Transverse colon (tissue), 4 donors: ENCODE results near the gene GTF2F2. TPM values are rescaled to one million over a fixed set of nuclear protein-coding genes. Genes with fewer than 3 reads are reported as not detected.

ENCODE experiments used
- DNase-seq: peaks from one replicate; pipeline ENCODE4 v3.0.0-alpha.2; 2019
- H3K27ac ChIP-seq, 4 donors: fragments of 200-600 bp; sonication (generic); 2 replicates each; pipeline ENCODE4 v1.5.1; 2016 to 2018; ENCODE audit warnings: inconsistent platforms in 4 of 4
- H3K27me3 ChIP-seq: fragments of 200-600 bp; sonication (generic); 2 replicates; pipeline ENCODE4 v1.5.1; 2017; ENCODE audit warnings: inconsistent platforms
- H3K36me3 ChIP-seq, 4 donors: fragments of 200-600 bp; sonication (generic); 2 replicates each; pipeline ENCODE4 v1.5.1; 2017 to 2019; ENCODE audit warnings: inconsistent platforms in 4 of 4
- H3K4me1 ChIP-seq, 4 donors: fragments of 200-600 bp; sonication (generic); 2 replicates each; pipeline ENCODE4 v1.5.1; 2017 to 2020; ENCODE audit warnings: inconsistent platforms in 4 of 4
- H3K4me3 ChIP-seq, 4 donors: fragments of 200-600 bp; sonication (generic); 1 replicate in 1 of 4; 2 replicates in 3 of 4; pipeline versions ENCODE4 v1.5.1 to v1.6.1; 2017 to 2019; ENCODE audit warnings: inconsistent platforms in 4 of 4
- H3K9me3 ChIP-seq, 2 donors: fragments of 200-600 bp; sonication (generic); 2 replicates each; pipeline ENCODE4 v1.5.1; 2017 to 2019; ENCODE audit warnings: inconsistent platforms in 2 of 2
- EP300 ChIP-seq: sonication (generic); formaldehyde crosslinking; IDR thresholded peaks from one replicate; pipeline ENCODE4 v1.6.1; 2017; ENCODE audit warnings: antibody characterized with exemption, low read depth
- POLR2A ChIP-seq: fragments of 450-650 bp; IDR thresholded peaks from one replicate; pipeline ENCODE4 v1.6.1; 2016; ENCODE audit warnings: antibody characterized with exemption, mild to moderate bottlenecking, moderate library complexity
- POLR2AphosphoS5 ChIP-seq, 3 donors: sonication (generic); formaldehyde crosslinking; IDR thresholded peaks; one replicate each; pipeline ENCODE4 v1.6.1; 2016; ENCODE audit warnings: antibody characterized with exemption in 3 of 3
- WGBS, 2 donors: methylation state at CpG; one replicate each; pipeline ENCODE4 v1.1.5; 2018; ENCODE audit warnings: low coverage in 1 of 2; 5-methylcytosine and 5-hydroxymethylcytosine counted together
- in situ Hi-C, 4 donors: fragments of 200-750 bp; cut with MboI; loops; one replicate each; pipeline versions ENCODE4 v1.15.0 to v1.15.1; 2017; ENCODE audit warnings: low sequenced_read_pairs in 3 of 4, low pct_ligation_motif_present in 1 of 4, low pct_unique_long_range_greater_than_20kb in 1 of 4
- intact Hi-C: fragments of 100-400 bp; cut with DNase I; formaldehyde crosslinking; loops from one replicate; pipeline ENCODE4 v1.15.1; 2023; ENCODE audit warnings: low total_unique reads
- total RNA-seq, 4 donors: library from RNA; depleted of rRNA; stranded (reverse); fragments of >200 nt; gene quantifications; one replicate each; pipeline ENCODE4 v1.1.0, GENCODE V29; 2016
- TF ChIP-seq, protein P1 (sequence below), 5 experiments: fragments of 200-600 bp in 3 of 5; fragments of 450-650 bp in 2 of 5; sonication (generic) in 3 of 5; IDR thresholded peaks; 1 replicate in 2 of 5; 2 replicates in 3 of 5; pipeline ENCODE4 v1.5.1; 2016 to 2017; ENCODE audit warnings: antibody characterized with exemption in 5 of 5, inconsistent platforms in 3 of 5, mild to moderate bottlenecking in 2 of 5, moderate library complexity in 1 of 5

GTF2F2 gene
- total RNA-seq, 4 donors from 2014 or later, result 6.8 to 23.8 (median 13.5) TPM

DNA sequence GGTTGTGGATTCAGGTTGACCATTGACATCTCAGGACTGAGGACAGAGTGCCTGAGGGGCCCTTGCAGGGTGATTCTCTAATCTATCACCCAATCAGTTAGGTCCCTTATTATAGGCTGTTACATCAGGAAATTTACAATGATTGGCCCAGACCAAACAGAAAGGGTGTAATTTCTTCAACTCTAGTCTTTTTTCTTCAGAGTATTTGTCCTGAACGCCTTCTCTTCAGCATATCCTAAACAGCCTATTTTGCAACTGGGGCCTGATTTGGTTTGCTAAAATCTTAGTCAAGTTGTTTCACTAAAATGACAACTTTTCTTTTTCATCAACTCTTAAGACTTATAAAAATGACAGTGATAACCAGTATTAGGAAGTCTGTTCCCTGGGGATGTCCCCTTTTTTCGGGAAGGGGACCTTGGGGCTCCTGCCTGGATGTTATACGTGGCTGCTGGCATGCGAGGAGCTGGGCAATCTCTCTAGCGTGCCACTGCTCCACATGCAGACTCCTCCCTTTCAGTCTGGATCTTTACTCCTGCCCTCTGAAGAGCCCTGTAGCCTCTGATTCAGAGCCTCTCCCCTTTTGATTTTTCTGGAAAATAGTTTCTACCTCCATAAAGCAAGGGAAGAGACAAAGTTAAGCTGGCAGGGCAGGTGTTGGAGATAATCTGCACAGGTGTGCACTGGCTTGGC is 19.6 kb upstream of the GTF2F2 start:
- intact Hi-C loops, result loop anchor here (5.0 kb wide), 1 partner anchor 1382 kb away; no protein-coding TSS in a partner anchor
- H3K9me3 ChIP-seq, result no peaks in the 10 kb centered on the region
- no peaks in the 10 kb centered on the region for H3K4me1 ChIP-seq
- H3K4me3 ChIP-seq, result no peak overlapping the region
- H3K36me3 ChIP-seq, result no peaks in the 10 kb centered on the region
- no peak overlapping the region for H3K27ac ChIP-seq
- in situ Hi-C loops, result no loop called here
- WGBS, 2 donors, result 93 to 100% methylated on average over 2 to 5 of the region's 5 CpGs
- no peaks in the 10 kb centered on the region for H3K27me3 ChIP-seq
- TF ChIP-seq, protein P1, sequence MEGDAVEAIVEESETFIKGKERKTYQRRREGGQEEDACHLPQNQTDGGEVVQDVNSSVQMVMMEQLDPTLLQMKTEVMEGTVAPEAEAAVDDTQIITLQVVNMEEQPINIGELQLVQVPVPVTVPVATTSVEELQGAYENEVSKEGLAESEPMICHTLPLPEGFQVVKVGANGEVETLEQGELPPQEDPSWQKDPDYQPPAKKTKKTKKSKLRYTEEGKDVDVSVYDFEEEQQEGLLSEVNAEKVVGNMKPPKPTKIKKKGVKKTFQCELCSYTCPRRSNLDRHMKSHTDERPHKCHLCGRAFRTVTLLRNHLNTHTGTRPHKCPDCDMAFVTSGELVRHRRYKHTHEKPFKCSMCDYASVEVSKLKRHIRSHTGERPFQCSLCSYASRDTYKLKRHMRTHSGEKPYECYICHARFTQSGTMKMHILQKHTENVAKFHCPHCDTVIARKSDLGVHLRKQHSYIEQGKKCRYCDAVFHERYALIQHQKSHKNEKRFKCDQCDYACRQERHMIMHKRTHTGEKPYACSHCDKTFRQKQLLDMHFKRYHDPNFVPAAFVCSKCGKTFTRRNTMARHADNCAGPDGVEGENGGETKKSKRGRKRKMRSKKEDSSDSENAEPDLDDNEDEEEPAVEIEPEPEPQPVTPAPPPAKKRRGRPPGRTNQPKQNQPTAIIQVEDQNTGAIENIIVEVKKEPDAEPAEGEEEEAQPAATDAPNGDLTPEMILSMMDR (IDR thresholded peaks at IDR 0.05), result no peak
- TF ChIP-seq POLR2A, result no peak
- no peak for TF ChIP-seq EP300
- no peak for TF ChIP-seq POLR2AphosphoS5 (IDR thresholded peaks at IDR 0.05)
- DNase-seq, result no peak

DNA sequence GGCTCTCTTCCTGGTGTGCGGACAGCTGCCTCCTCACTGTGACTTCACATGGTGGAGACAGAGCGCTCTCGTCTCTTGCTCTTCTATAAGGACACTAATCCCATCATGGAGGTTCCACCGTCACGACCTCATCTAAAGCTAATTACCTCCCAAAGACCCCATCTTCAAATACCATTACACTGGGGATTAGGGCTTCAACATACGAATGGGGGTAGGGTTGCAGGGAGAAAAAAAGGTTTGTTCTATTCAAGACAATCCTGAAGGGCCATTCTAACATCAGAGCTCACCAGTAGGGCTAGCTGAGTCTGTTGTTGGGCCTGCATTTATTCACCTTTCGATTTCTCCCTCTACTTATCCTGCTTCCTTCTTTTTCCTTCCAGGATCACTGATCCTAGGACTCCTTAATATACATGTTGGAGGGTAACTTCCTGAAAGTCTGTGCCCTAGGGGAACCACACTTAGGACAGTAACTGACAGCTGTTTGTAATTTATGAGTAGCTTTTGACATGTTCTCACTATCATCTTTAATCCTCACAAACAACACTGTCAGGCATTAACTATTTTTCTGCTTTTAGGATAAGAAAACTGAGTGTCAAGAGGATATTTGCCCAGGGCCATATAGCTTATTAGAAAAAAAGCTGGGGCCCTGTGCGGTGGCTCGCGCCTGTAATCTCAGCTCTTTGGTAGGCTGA is 18.8 kb upstream of the GTF2F2 start:
- Histone ChIP-seq H3K36me3 (no peaks in the 10 kb centered on the region), H3K4me1 (no peaks in the 10 kb centered on the region), H3K9me3 (no peaks in the 10 kb centered on the region), H3K27ac (no peak overlapping the region), H3K4me3 (no peak overlapping the region), H3K27me3 (no peaks in the 10 kb centered on the region)
- no peak for DNase-seq
- in situ Hi-C loops, result no loop called here
- WGBS, 2 donors, result 77 to 91% methylated on average over 4 to 10 of the region's 10 CpGs
- TF ChIP-seq EP300 (no peak), POLR2A (no peak), POLR2AphosphoS5 (IDR thresholded peaks at IDR 0.05) (no peak)
- TF ChIP-seq, protein P1 (IDR thresholded peaks at IDR 0.05), result no peak
- intact Hi-C loops, result loop anchor here (5.0 kb wide), 1 partner anchor 1381 kb away; no protein-coding TSS in a partner anchor

DNA sequence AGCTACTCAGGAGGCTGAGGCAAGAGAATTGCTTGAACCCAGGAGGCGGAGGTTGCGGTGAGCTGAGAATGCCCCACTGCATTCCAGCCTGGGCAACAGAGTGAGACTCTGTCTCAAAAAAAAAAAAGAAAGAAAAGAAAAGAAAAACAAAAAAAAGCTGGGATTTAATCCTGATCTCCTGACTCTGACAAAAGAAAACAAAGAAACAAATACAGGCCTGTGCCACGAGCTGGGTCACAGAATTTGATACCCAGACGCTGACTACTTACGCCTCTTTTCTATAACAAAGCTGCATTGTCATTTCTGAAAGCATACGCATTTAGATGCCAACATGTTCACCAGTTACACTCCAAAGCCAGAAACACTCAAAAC is 18.2 kb upstream of the GTF2F2 start:
- H3K4me1 ChIP-seq, result no peaks in the 10 kb centered on the region
- no peak overlapping the region for H3K4me3 ChIP-seq
- no peak for DNase-seq
- in situ Hi-C loops (no loop called here), intact Hi-C loops (loop anchor here (5.0 kb wide), 1 partner anchor 1380 kb away; no protein-coding TSS in a partner anchor)
- no peaks in the 10 kb centered on the region for H3K36me3 ChIP-seq
- no peaks in the 10 kb centered on the region for H3K9me3 ChIP-seq
- H3K27ac ChIP-seq, result no peak overlapping the region
- TF ChIP-seq POLR2A (no peak), EP300 (no peak), POLR2AphosphoS5 (IDR thresholded peaks at IDR 0.05) (no peak)
- TF ChIP-seq, protein P1 (IDR thresholded peaks at IDR 0.05), result no peak
- no peaks in the 10 kb centered on the region for H3K27me3 ChIP-seq
- WGBS, 2 donors, result 58 to 75% methylated on average over 4 to 6 of the region's 6 CpGs

DNA sequence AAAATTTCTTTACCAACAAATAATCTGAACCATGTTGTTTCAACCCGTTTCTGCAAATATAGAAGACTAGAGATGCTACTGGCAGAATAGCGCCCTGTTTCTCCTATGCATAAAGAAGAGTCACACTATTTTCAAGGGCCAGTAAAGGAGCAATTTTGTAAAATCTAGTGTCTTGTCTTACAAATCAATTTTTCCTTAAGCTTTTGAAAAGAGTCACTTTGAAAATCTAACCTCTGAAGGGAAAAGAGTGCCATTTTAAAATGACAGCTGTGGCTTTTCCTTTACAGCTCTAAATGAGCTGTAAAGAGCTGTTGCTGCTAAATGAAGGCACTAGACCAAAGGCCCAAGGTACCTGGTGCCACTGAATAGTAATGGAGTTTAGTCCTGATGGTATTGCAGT is 16.9 kb upstream of the GTF2F2 start:
- no peak overlapping the region for H3K4me3 ChIP-seq
- H3K9me3 ChIP-seq, result no peaks in the 10 kb centered on the region
- intact Hi-C loops, result loop anchor here (5.0 kb wide), 1 partner anchor 1379 kb away; no protein-coding TSS in a partner anchor
- 80 to 100% methylated on average over 2 of the region's 2 CpGs for WGBS, 2 donors
- no peak for DNase-seq
- no peaks in the 10 kb centered on the region for H3K4me1 ChIP-seq
- H3K36me3 ChIP-seq, result no peaks in the 10 kb centered on the region
- H3K27ac ChIP-seq, result no peak overlapping the region
- in situ Hi-C loops, result no loop called here
- no peaks in the 10 kb centered on the region for H3K27me3 ChIP-seq
- TF ChIP-seq, protein P1 (IDR thresholded peaks at IDR 0.05), result no peak
- TF ChIP-seq POLR2AphosphoS5 (IDR thresholded peaks at IDR 0.05) (no peak), EP300 (no peak), POLR2A (no peak)
